Jurkat, Clone E6-1 (cell line): ENCODE measurements around the gene TP53TG3D. TPM values are rescaled to one million over a fixed set of nuclear protein-coding genes. Genes with fewer than 3 reads are reported as not detected.
"Not testable (repeated sequence)": the region's sequence is repeated elsewhere in the genome, so short reads cannot be mapped to it uniquely, and the experiment has no call there.

Source experiments
- DNase-seq: peaks from one replicate; pipeline ENCODE4 v3.0.0-alpha.2; 2011; ENCODE audit warnings: low read depth, low spot score
- H3K4me3 ChIP-seq: 2 replicates; pipeline ENCODE4 v1.5.1; 2011; ENCODE audit warnings: mild to moderate bottlenecking, low read length, control low read depth, moderate library complexity
- polyA plus RNA-seq: library from polyadenylated mRNA; unstranded; fragments of >200 nt; gene quantifications from one replicate; pipeline ENCODE4 v1.2.1, GENCODE V29; 2012; ENCODE audit warnings: missing spikeins; ENCODE audit not compliant: insufficient read length, insufficient read depth

The TP53TG3D gene
- polyA plus RNA-seq = not detected

- not testable (repeated sequence) for H3K4me3 ChIP-seq, DNase-seq
Observed at GRCh38 chr16:32252986-32253385, at the start of gene TP53TG3D. Gene TP53TG3D (plus strand): TSS chr16:32253286. CDS start chr16:32253354, 68 bp downstream.

GRCh38 chr16:32253507-32253906, 421 bp downstream of the TP53TG3D start:
- H3K4me3 ChIP-seq, DNase-seq: not testable (repeated sequence)

- not testable (repeated sequence) for DNase-seq, H3K4me3 ChIP-seq
Observed at GRCh38 chr16:32261526-32261925, 8.4 kb downstream of the TP53TG3D start.

GRCh38 chr16:32263552-32263951, 10.5 kb downstream of the TP53TG3D start:
- H3K4me3 ChIP-seq, DNase-seq: not testable (repeated sequence)

- not testable (repeated sequence) for H3K4me3 ChIP-seq, DNase-seq
Observed at GRCh38 chr16:32281910-32282309, 28.8 kb downstream of the TP53TG3D start.

DNA sequence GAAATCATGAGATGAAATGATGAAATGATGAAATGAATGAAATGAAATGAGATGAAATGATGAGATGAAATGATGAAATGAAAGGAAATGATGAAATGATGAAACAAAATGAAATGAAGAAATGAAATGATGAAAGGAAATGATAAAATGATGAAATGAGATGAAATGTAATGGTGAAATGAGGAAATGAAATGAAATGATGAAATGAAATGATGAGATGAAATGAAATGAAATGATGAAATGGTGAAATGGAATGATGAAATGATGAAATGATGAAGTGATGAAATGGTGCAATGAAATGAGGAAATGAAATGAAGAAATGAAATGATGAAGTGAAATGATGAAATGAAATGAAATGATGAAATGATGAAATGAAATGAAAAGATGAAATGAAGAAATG, 29.9 kb downstream of the TP53TG3D start:
- H3K4me3 ChIP-seq, DNase-seq: not testable (repeated sequence)

DNA sequence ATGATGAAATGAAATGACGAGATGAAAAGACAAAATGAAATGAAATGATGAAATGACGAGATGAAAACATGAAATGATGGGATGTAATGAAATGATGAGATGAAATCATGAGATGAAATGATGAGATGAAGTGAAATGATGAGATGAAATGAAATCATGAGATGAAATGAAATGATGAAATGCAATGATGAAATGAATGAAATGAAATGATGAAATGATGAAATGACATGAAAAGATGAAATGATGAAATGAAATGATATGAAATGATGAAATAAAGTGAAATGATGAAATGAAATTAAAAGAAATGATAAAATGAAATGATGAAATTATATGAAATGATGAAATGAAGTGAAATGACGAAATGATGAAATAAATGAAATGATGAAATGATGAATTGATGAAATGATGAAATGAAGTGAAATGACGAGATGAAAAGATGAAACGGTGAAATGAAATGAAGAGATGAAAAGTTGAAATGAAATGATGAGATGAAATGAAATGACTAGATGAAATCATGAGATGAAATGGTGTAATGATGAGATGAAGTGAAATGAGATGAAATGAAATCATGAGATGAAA, 30.9 kb downstream of the TP53TG3D start:
- H3K4me3 ChIP-seq, DNase-seq: not testable (repeated sequence)

DNA sequence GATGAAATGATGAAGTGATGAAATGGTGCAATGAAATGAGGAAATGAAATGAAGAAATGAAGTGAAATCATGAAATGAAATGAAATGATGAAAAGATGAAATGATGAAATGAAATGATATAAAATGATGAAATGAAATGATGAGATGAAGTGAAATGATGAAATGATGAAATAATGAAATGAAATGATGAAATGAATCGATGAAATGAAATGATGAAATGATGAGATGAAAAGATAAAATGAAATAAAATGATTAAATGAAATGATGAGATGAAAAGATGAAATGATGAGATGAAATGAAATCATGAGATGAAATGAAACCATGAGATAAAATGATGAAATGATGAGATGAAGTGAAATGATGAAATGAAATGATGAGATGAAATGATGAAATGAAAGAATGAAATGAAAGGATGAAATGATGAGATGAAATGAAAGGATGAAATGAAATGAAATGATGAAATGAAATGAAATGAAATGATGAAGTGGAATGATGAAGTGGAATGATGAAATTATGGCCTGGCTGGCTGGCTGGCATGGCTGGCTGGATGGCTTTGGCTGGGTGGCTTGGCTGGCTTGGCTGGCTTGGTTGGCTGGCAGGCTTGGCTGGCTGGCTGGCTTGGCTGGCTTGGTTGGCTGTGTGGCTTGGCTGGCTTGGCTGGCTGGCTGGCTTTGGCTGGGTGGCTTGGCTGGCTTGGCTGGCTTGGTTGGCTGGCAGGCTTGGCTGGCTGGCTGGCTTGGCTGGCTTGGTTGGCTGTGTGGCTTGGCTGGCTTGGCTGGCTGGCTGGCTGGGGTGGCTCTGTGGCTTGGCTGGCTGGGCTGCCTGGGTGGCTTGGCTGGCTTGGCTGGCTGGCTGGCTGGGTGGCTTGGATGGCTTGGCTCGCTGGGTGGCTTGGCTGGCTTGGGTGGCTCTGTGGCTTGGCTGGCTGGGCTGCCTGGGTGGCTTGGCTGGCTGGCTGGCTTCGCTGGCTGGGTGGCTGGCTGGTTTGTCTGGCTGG, 32.0 kb downstream of the TP53TG3D start:
- DNase-seq = not testable (repeated sequence)

DNA sequence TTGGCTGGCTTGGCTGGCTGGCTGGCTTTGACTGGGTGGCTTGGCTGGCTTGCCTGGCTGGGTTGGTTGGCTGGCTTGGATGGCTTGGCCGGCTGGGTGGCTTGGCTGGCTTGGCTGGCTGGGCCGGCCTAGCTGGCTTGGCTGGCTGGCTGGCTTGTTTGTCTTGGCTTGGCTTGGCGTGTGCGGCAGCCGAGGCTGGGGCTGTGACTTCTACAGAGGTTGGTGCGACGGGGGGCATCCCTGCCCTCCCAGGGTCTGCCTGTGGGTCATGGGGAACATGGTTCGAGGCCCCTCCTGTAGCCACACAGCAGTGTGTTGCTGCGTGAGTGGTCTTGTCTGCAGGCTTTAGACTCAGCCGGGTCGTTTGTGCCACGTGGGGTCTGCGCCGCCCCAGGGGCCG, 33.1 kb downstream of the TP53TG3D start:
- DNase-seq, H3K4me3 ChIP-seq: not testable (repeated sequence)

More for the DNA sequence above, 32.0 kb downstream of the TP53TG3D start:
- H3K4me3 ChIP-seq = not testable (repeated sequence)

GRCh38 chr16:32287743-32288142, 34.7 kb downstream of the TP53TG3D start:
- H3K4me3 ChIP-seq, DNase-seq: not testable (repeated sequence)

GRCh38 chr16:32289197-32289596, 36.1 kb downstream of the TP53TG3D start:
- DNase-seq, H3K4me3 ChIP-seq: not testable (repeated sequence)

- H3K4me3 ChIP-seq, DNase-seq: not testable (repeated sequence)
Observed at GRCh38 chr16:32302776-32303175, 49.7 kb downstream of the TP53TG3D start.
